HepG2 (cell line): ENCODE data around the gene FBF1. TPM values are rescaled to one million over a fixed set of nuclear protein-coding genes. Genes with fewer than 3 reads are reported as not detected.

Source experiments
- ATF1 ChIP-seq: IDR thresholded peaks from 2 replicates; pipeline ENCODE4 v1.6.1; 2016; ENCODE audit warnings: mild to moderate bottlenecking, control low read depth
- ATF7 ChIP-seq, 2 experiments: fragments of 450-650 bp in 1 of 2; sonication (generic) in 1 of 2; formaldehyde crosslinking in 1 of 2; IDR thresholded peaks; 2 replicates each; pipeline versions ENCODE4 v1.4.0 to v1.6.1; 2016 to 2020; ENCODE audit warnings: antibody characterized with exemption in 1 of 2, mild to moderate bottlenecking in 1 of 2, missing genetic modification reagents in 1 of 2
- CAMTA2 ChIP-seq: sonication (generic); formaldehyde crosslinking; IDR thresholded peaks from 2 replicates; pipeline ENCODE4 v1.4.0; 2020; ENCODE audit warnings: mild to moderate bottlenecking, missing genetic modification reagents, borderline replicate concordance
- CBX5 ChIP-seq: sonication (generic); formaldehyde crosslinking; IDR thresholded peaks from 2 replicates; pipeline ENCODE4 v1.4.0; 2020; ENCODE audit warnings: missing genetic modification reagents, borderline replicate concordance
- CCDC6 ChIP-seq: sonication (generic); formaldehyde crosslinking; IDR thresholded peaks from 2 replicates; pipeline ENCODE4 v1.8.1; 2022; ENCODE audit warnings: mild to moderate bottlenecking, missing genetic modification reagents, moderate library complexity
- HOXA3 ChIP-seq: sonication (generic); formaldehyde crosslinking; IDR thresholded peaks from 2 replicates; pipeline ENCODE4 v1.5.0; 2020; ENCODE audit warnings: missing genetic modification reagents
- IRX3 ChIP-seq: sonication (generic); formaldehyde crosslinking; IDR thresholded peaks from 2 replicates; pipeline ENCODE4 v1.8.1; 2023; ENCODE audit warnings: mild to moderate bottlenecking, low read depth, missing genetic modification reagents, borderline replicate concordance
- KLF11 ChIP-seq: IDR thresholded peaks from 2 replicates; pipeline ENCODE4 v1.6.1; 2016; ENCODE audit warnings: missing compliant biosample characterization
- MAF1 ChIP-seq: sonication (generic); formaldehyde crosslinking; IDR thresholded peaks from 2 replicates; pipeline ENCODE4 v1.5.0; 2020; ENCODE audit warnings: missing genetic modification reagents, borderline replicate concordance
- MEIS2 ChIP-seq: sonication (generic); formaldehyde crosslinking; IDR thresholded peaks from 2 replicates; pipeline ENCODE4 v1.9.0; 2021; ENCODE audit warnings: mild to moderate bottlenecking, missing genetic modification reagents
- POLR2G ChIP-seq: fragments of 200-400 bp; formaldehyde crosslinking; IDR thresholded peaks from 2 replicates; pipeline ENCODE4 v1.6.1; 2018; ENCODE audit warnings: mild to moderate bottlenecking, low read depth, low read length, moderate library complexity
- RXRB ChIP-seq: IDR thresholded peaks from 2 replicates; pipeline ENCODE4 v1.6.1; 2016; ENCODE audit warnings: borderline replicate concordance, missing genetic modification reagents, missing compliant biosample characterization
- SALL2 ChIP-seq: sonication (generic); formaldehyde crosslinking; IDR thresholded peaks from 2 replicates; pipeline ENCODE4 v1.8.1; 2023; ENCODE audit warnings: mild to moderate bottlenecking, missing genetic modification reagents, inconsistent platforms
- TGIF2 ChIP-seq: IDR thresholded peaks from 2 replicates; pipeline ENCODE4 v1.6.1; 2016; ENCODE audit warnings: control low read depth, missing compliant biosample characterization
- TOE1 ChIP-seq: sonication (generic); formaldehyde crosslinking; IDR thresholded peaks from 2 replicates; pipeline ENCODE4 v1.4.0; 2020; ENCODE audit warnings: mild to moderate bottlenecking, missing genetic modification reagents
- TSC22D2 ChIP-seq: sonication (generic); formaldehyde crosslinking; IDR thresholded peaks from 2 replicates; pipeline ENCODE4 v1.5.1; 2020; ENCODE audit warnings: missing genetic modification reagents, mild to moderate bottlenecking, borderline replicate concordance
- ZFP1 ChIP-seq: IDR thresholded peaks from 2 replicates; pipeline ENCODE4 v1.6.1; 2016
- ZNF354B ChIP-seq: sonication (generic); formaldehyde crosslinking; IDR thresholded peaks from 2 replicates; pipeline ENCODE4 v1.8.0; 2022; ENCODE audit warnings: mild to moderate bottlenecking, missing genetic modification reagents
- ZNF430 ChIP-seq: sonication (generic); formaldehyde crosslinking; IDR thresholded peaks from 2 replicates; pipeline ENCODE4 v1.9.0; 2021; ENCODE audit warnings: mild to moderate bottlenecking, missing genetic modification reagents
- ZNF556 ChIP-seq: sonication (generic); formaldehyde crosslinking; IDR thresholded peaks from 2 replicates; pipeline ENCODE4 v1.4.0; 2020; ENCODE audit warnings: mild to moderate bottlenecking, missing genetic modification reagents, borderline replicate concordance
- ZNF678 ChIP-seq: sonication (generic); formaldehyde crosslinking; IDR thresholded peaks from 2 replicates; pipeline ENCODE4 v1.4.0; 2020; ENCODE audit warnings: mild to moderate bottlenecking, missing genetic modification reagents
- ZNF883 ChIP-seq: sonication (generic); formaldehyde crosslinking; IDR thresholded peaks from 2 replicates; pipeline ENCODE4 v1.5.1; 2020; ENCODE audit warnings: mild to moderate bottlenecking, missing genetic modification reagents; ENCODE audit errors: not compliant biosample characterization
- ZNF891 ChIP-seq: sonication (generic); formaldehyde crosslinking; IDR thresholded peaks from 2 replicates; pipeline ENCODE4 v1.5.0; 2020; ENCODE audit warnings: mild to moderate bottlenecking, missing genetic modification reagents
- ZSCAN9 ChIP-seq: IDR thresholded peaks from 2 replicates; pipeline ENCODE4 v1.6.1; 2016; ENCODE audit warnings: borderline replicate concordance
- polyA plus RNA-seq, 8 experiments: library from polyadenylated mRNA; depleted of rRNA in 3 of 8; stranded (reverse) in 7 of 8; unstranded in 1 of 8; fragments of >200 nt; fragmentation: Illumina TruSeq in 4 of 8; extraction: Trizol in 4 of 8; gene quantifications; 2 replicates each; pipeline versions ENCODE4 v1.2.1 to v1.2.3, GENCODE V29; 2011 to 2016; ENCODE audit warnings: low read depth in 4 of 8, missing spikeins in 1 of 8, mixed read lengths in 1 of 8; ENCODE audit not compliant: insufficient read depth in 1 of 8
- total RNA-seq, 5 experiments: library from RNA; depleted of rRNA; stranded (reverse); fragments of >200 nt; fragmentation: Illumina TruSeq; extraction: Trizol; gene quantifications; 2 replicates each; pipeline ENCODE4 v1.2.3, GENCODE V29; 2016; ENCODE audit warnings: low read depth in 1 of 5
- TF ChIP-seq, protein P1 (sequence below): sonication (generic); formaldehyde crosslinking; IDR thresholded peaks from 2 replicates; pipeline ENCODE4 v1.5.0; 2020; ENCODE audit warnings: missing genetic modification reagents
- TF ChIP-seq, protein P2 (sequence below): conservative IDR thresholded peaks from 2 replicates; pipeline ENCODE4 v1.6.1; 2018; ENCODE audit warnings: missing genetic modification reagents
- TF ChIP-seq, protein P3 (sequence below): sonication (generic); IDR thresholded peaks from 2 replicates; pipeline ENCODE4 v1.6.1; 2016; ENCODE audit warnings: low read depth, borderline replicate concordance

Gene FBF1
- total and polyA plus RNA-seq, 2 of the 13 experiments (the other 11 are each of a cell fraction or from before 2014, with no cell fraction given) = 2.4 to 8.1 TPM

DNA sequence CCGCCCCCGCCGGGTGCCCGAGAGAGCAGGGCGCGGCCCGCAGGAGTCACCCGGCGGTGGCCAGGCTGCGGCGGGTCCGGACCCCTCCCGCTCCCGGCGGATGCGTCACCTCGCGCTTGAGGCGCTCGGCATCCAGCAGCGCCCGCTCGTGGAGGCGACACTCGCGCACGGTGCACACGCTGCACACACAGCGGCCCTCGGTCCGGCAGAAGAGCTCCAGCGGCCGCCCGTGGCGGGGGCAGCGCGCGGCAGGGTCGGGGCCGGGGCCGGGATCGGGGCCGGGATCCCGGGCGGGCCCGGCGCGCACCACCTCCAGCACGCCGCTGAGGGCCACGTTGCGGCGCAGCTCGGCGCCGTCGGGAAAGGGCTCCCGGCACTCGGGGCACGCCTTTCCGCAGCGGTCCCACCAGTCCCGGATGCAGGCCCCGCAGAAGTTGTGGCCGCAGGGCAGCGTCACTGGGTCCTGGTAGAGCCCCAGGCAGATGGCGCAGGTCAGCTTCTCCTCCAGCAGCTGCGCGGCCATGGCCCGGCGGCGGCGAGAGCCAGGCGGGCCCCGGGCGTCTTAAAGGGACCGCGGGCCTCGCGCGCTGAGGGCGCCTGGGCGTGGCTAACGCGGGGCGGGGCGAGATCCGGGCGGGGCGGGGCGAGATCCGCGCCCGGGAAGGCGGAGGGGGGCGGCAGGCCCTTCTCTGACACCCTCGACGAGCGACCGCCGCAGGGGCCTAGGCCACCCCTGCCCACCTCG, 44.3 kb downstream of the FBF1 start, which contains the start of gene TRIM65 (continued):
- TF ChIP-seq ATF7 (IDR thresholded peaks at IDR 0.05) = no peak
- TF ChIP-seq ATF7 (CRISPR knock-in tag; IDR thresholded peaks at IDR 0.05) = no peak
- TF ChIP-seq, protein P1, sequence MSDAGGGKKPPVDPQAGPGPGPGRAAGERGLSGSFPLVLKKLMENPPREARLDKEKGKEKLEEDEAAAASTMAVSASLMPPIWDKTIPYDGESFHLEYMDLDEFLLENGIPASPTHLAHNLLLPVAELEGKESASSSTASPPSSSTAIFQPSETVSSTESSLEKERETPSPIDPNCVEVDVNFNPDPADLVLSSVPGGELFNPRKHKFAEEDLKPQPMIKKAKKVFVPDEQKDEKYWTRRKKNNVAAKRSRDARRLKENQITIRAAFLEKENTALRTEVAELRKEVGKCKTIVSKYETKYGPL (CRISPR knock-in tag) = peak; percentile 72; the same call in 1 of the 2 replicates
- peak; percentile 49; the same call in 1 of the 2 replicates for TF ChIP-seq MAF1 (CRISPR knock-in tag)
- TF ChIP-seq SALL2 (CRISPR knock-in tag) = peak; percentile 72; the same call in 1 of the 2 replicates
- peak; percentile 78; the same call in 1 of the 2 replicates for TF ChIP-seq ZNF891 (CRISPR knock-in tag)
- TF ChIP-seq ZSCAN9 (CRISPR knock-in tag) = no peak
- TF ChIP-seq TOE1 = peak; percentile 40; the same call in 1 of the 2 replicates
- TF ChIP-seq ZNF556 (CRISPR knock-in tag) = peak; percentile 81; the same call in 1 of the 2 replicates
- TF ChIP-seq ZNF430 (CRISPR knock-in tag) = peak; percentile 81; the same call in 1 of the 2 replicates
- peak; percentile 30; the same call in 1 of the 2 replicates for TF ChIP-seq TGIF2 (CRISPR knock-in tag)
- peak; percentile 35; the same call in 1 of the 2 replicates for TF ChIP-seq MEIS2 (CRISPR knock-in tag)
- no peak for TF ChIP-seq ATF1 (CRISPR knock-in tag)
- peak; percentile 77 for TF ChIP-seq ZNF883 (CRISPR knock-in tag)
- TF ChIP-seq CCDC6 (CRISPR knock-in tag) = peak; percentile 92
- peak; percentile 17; the same call in 1 of the 2 replicates for TF ChIP-seq ZNF354B (CRISPR knock-in tag)
- peak; percentile 29; the same call in 1 of the 2 replicates for TF ChIP-seq ZNF678 (CRISPR knock-in tag)
- no peak for TF ChIP-seq KLF11 (CRISPR knock-in tag)
- peak; percentile 84; the same call in 1 of the 2 replicates for TF ChIP-seq IRX3
- TF ChIP-seq ZFP1 (CRISPR knock-in tag) = no peak
- TF ChIP-seq POLR2G = peak; percentile 95
- 0 out of 2 replicates have a peak, but pooled peaks have one; percentile 36 for TF ChIP-seq CAMTA2 (CRISPR knock-in tag)
- peak; percentile 84 for TF ChIP-seq HOXA3
- TF ChIP-seq, protein P2, sequence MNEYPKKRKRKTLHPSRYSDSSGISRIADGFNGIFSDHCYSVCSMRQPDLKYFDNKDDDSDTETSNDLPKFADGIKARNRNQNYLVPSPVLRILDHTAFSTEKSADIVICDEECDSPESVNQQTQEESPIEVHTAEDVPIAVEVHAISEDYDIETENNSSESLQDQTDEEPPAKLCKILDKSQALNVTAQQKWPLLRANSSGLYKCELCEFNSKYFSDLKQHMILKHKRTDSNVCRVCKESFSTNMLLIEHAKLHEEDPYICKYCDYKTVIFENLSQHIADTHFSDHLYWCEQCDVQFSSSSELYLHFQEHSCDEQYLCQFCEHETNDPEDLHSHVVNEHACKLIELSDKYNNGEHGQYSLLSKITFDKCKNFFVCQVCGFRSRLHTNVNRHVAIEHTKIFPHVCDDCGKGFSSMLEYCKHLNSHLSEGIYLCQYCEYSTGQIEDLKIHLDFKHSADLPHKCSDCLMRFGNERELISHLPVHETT = 0 out of 2 replicates have a peak, but pooled peaks have one; percentile 20
- TF ChIP-seq CBX5 (CRISPR knock-in tag) = peak; percentile 51; the same call in 1 of the 2 replicates
- TF ChIP-seq RXRB (CRISPR knock-in tag) = no peak
- TF ChIP-seq, protein P3, sequence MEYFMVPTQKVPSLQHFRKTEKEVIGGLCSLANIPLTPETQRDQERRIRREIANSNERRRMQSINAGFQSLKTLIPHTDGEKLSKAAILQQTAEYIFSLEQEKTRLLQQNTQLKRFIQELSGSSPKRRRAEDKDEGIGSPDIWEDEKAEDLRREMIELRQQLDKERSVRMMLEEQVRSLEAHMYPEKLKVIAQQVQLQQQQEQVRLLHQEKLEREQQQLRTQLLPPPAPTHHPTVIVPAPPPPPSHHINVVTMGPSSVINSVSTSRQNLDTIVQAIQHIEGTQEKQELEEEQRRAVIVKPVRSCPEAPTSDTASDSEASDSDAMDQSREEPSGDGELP = 0 out of 2 replicates have a peak, but pooled peaks have one; percentile 20
- TF ChIP-seq TSC22D2 (CRISPR knock-in tag) = no peak; the same call in 1 of the 2 replicates
